ENCODE measurements around the gene MEPCE.
A peak's percentile ranks its signal among the peaks of the same experiment; 100 is the strongest.

The MEPCE gene

GRCh38 chr7:100418930-100419659 is 10.5 kb upstream of the MEPCE start:
- H3K4me1 ChIP-seq (ENCODE audit: insufficient read depth, low read length), result no peaks in the 10 kb centered on the region

GRCh38 chr7:100419660-100420226 is 9.9 kb upstream of the MEPCE start:
- Histone ChIP-seq H3K27me3 (ENCODE audit: insufficient read depth, low read length) (no peaks in the 10 kb centered on the region), H3K4me3 (ENCODE audit: low read length) (no peak overlapping the region), H2AFZ (ENCODE audit: low read depth, low read length) (no peak overlapping the region), H3K9me3 (ENCODE audit: low read length) (no peaks in the 10 kb centered on the region), H3K36me3 (ENCODE audit: insufficient read depth, low read length) (no peaks in the 10 kb centered on the region), H3K4me1 (ENCODE audit: insufficient read depth, low read length) (no peaks in the 10 kb centered on the region)

More at GRCh38 chr7:100418930-100419659, 10.5 kb upstream of the MEPCE start:
- H3K27me3 ChIP-seq (ENCODE audit: insufficient read depth, low read length), result no peaks in the 10 kb centered on the region
- H3K9me3 ChIP-seq (ENCODE audit: low read length), result no peaks in the 10 kb centered on the region
- H2AFZ ChIP-seq (ENCODE audit: low read depth, low read length), result no peak overlapping the region
- H3K36me3 ChIP-seq (ENCODE audit: insufficient read depth, low read length), result no peaks in the 10 kb centered on the region
- H3K4me3 ChIP-seq (ENCODE audit: low read length), result no peak overlapping the region

GRCh38 chr7:100423315-100423714 is 6.3 kb upstream of the MEPCE start:
- Histone ChIP-seq H3K27me3 (ENCODE audit: insufficient read depth, low read length) (no peaks in the 10 kb centered on the region), H3K4me3 (ENCODE audit: low read length) (no peak overlapping the region), H3K4me1 (ENCODE audit: insufficient read depth, low read length) (no peaks in the 10 kb centered on the region), H2AFZ (ENCODE audit: low read depth, low read length) (no peak overlapping the region), H3K9me3 (ENCODE audit: low read length) (no peaks in the 10 kb centered on the region), H3K36me3 (ENCODE audit: insufficient read depth, low read length) (no peaks in the 10 kb centered on the region)

- peaks cover under 1% of the 10 kb centered on the region for H3K4me1 ChIP-seq (ENCODE audit: insufficient read depth, low read length)
- H3K9me3 ChIP-seq (ENCODE audit: low read length), result no peaks in the 10 kb centered on the region
- no peak overlapping the region for H3K4me3 ChIP-seq (ENCODE audit: low read length)
- H3K27me3 ChIP-seq (ENCODE audit: insufficient read depth, low read length), result no peaks in the 10 kb centered on the region
- H2AFZ ChIP-seq (ENCODE audit: low read depth, low read length), result no peak overlapping the region
- H3K36me3 ChIP-seq (ENCODE audit: insufficient read depth, low read length), result no peaks in the 10 kb centered on the region
Measured at GRCh38 chr7:100425347-100425746, 4.3 kb upstream of the MEPCE start.

- Histone ChIP-seq H3K27me3 (ENCODE audit: insufficient read depth, low read length) (no peaks in the 10 kb centered on the region), H2AFZ (ENCODE audit: low read depth, low read length) (no peak overlapping the region), H3K4me3 (ENCODE audit: low read length) (no peak overlapping the region), H3K9me3 (ENCODE audit: low read length) (no peaks in the 10 kb centered on the region), H3K36me3 (ENCODE audit: insufficient read depth, low read length) (peaks cover 3% of the 10 kb centered on the region), H3K4me1 (ENCODE audit: insufficient read depth, low read length) (peaks cover 12% of the 10 kb centered on the region)
Measured at GRCh38 chr7:100426516-100426915, 3.1 kb upstream of the MEPCE start.

GRCh38 chr7:100427762-100428198 is 1.9 kb upstream of the MEPCE start:
- no peaks in the 10 kb centered on the region for H3K27me3 ChIP-seq (ENCODE audit: insufficient read depth, low read length)
- H2AFZ ChIP-seq (ENCODE audit: low read depth, low read length), result peak overlapping the region; percentile 69
- H3K4me1 ChIP-seq (ENCODE audit: insufficient read depth, low read length), result peaks cover 17% of the 10 kb centered on the region
- no peaks in the 10 kb centered on the region for H3K9me3 ChIP-seq (ENCODE audit: low read length)
- H3K36me3 ChIP-seq (ENCODE audit: insufficient read depth, low read length), result peaks cover 15% of the 10 kb centered on the region
- H3K4me3 ChIP-seq (ENCODE audit: low read length), result peak overlapping the region; percentile 74

- peak within 1 kb of the TSS; percentile 69 for H2AFZ ChIP-seq (ENCODE audit: low read depth, low read length)
- peaks cover 17% of the 10 kb centered on the region for H3K4me1 ChIP-seq (ENCODE audit: insufficient read depth, low read length)
- peak within 1 kb of the TSS; percentile 74 for H3K4me3 ChIP-seq (ENCODE audit: low read length)
- no peaks in the 10 kb centered on the region for H3K9me3 ChIP-seq (ENCODE audit: low read length)
- peaks cover 21% of the 10 kb centered on the region for H3K36me3 ChIP-seq (ENCODE audit: insufficient read depth, low read length)
- no peaks in the 10 kb centered on the region for H3K27me3 ChIP-seq (ENCODE audit: insufficient read depth, low read length)
Measured at GRCh38 chr7:100428199-100428966, 1.2 kb upstream of the MEPCE start, which contains the start of gene ZCWPW1. TSS of gene ZCWPW1 (minus strand) at chr7:100428703. CDS start at chr7:100420649, 8,054 bp downstream.

- Histone ChIP-seq H3K4me1 (ENCODE audit: insufficient read depth, low read length) (peaks cover 17% of the 10 kb centered on the region), H2AFZ (ENCODE audit: low read depth, low read length) (no peak overlapping the region), H3K36me3 (ENCODE audit: insufficient read depth, low read length) (peaks cover 28% of the 10 kb centered on the region), H3K9me3 (ENCODE audit: low read length) (no peaks in the 10 kb centered on the region), H3K27me3 (ENCODE audit: insufficient read depth, low read length) (no peaks in the 10 kb centered on the region), H3K4me3 (ENCODE audit: low read length) (peak overlapping the region; percentile 74)
Measured at GRCh38 chr7:100428967-100429636, 529 bp upstream of the MEPCE start.

GRCh38 chr7:100430493-100431285 is 1.1 kb downstream of the MEPCE start:
- no peak overlapping the region for H2AFZ ChIP-seq (ENCODE audit: low read depth, low read length)
- H3K9me3 ChIP-seq (ENCODE audit: low read length), result no peaks in the 10 kb centered on the region
- H3K27me3 ChIP-seq (ENCODE audit: insufficient read depth, low read length), result no peaks in the 10 kb centered on the region
- peaks cover 39% of the 10 kb centered on the region for H3K36me3 ChIP-seq (ENCODE audit: insufficient read depth, low read length)
- H3K4me1 ChIP-seq (ENCODE audit: insufficient read depth, low read length), result peaks cover 29% of the 10 kb centered on the region
- H3K4me3 ChIP-seq (ENCODE audit: low read length), result peak overlapping the region; percentile 71

- Histone ChIP-seq H3K9me3 (ENCODE audit: low read length) (no peaks in the 10 kb centered on the region), H3K4me3 (ENCODE audit: low read length) (peak overlapping the region; percentile 71), H2AFZ (ENCODE audit: low read depth, low read length) (no peak overlapping the region), H3K27me3 (ENCODE audit: insufficient read depth, low read length) (no peaks in the 10 kb centered on the region), H3K36me3 (ENCODE audit: insufficient read depth, low read length) (peaks cover 39% of the 10 kb centered on the region), H3K4me1 (ENCODE audit: insufficient read depth, low read length) (peaks cover 29% of the 10 kb centered on the region)
Measured at GRCh38 chr7:100431286-100431735, 1.7 kb downstream of the MEPCE start.

- no peak overlapping the region for H2AFZ ChIP-seq (ENCODE audit: low read depth, low read length)
- H3K4me1 ChIP-seq (ENCODE audit: insufficient read depth, low read length), result peaks cover 31% of the 10 kb centered on the region
- peaks cover 39% of the 10 kb centered on the region for H3K36me3 ChIP-seq (ENCODE audit: insufficient read depth, low read length)
- H3K4me3 ChIP-seq (ENCODE audit: low read length), result no peak overlapping the region
- H3K9me3 ChIP-seq (ENCODE audit: low read length), result no peaks in the 10 kb centered on the region
- no peaks in the 10 kb centered on the region for H3K27me3 ChIP-seq (ENCODE audit: insufficient read depth, low read length)
Measured at GRCh38 chr7:100432053-100432452, 2.4 kb downstream of the MEPCE start.

- no peaks in the 10 kb centered on the region for H3K27me3 ChIP-seq (ENCODE audit: insufficient read depth, low read length)
- no peak overlapping the region for H2AFZ ChIP-seq (ENCODE audit: low read depth, low read length)
- no peaks in the 10 kb centered on the region for H3K9me3 ChIP-seq (ENCODE audit: low read length)
- H3K36me3 ChIP-seq (ENCODE audit: insufficient read depth, low read length), result peaks cover 39% of the 10 kb centered on the region
- peaks cover 31% of the 10 kb centered on the region for H3K4me1 ChIP-seq (ENCODE audit: insufficient read depth, low read length)
- no peak overlapping the region for H3K4me3 ChIP-seq (ENCODE audit: low read length)
Measured at GRCh38 chr7:100432621-100433275, 3.1 kb downstream of the MEPCE start.

All from neuron (in vitro differentiated cells).